Ecto neural progenitor cell (in vitro differentiated cells): Measurements from ENCODE around the gene ZSCAN20.

Source experiments
- DNase-seq: peaks from one replicate; pipeline ENCODE4 v3.0.0-alpha.2; 2018; ENCODE audit warnings: low spot score

Gene ZSCAN20

DNA sequence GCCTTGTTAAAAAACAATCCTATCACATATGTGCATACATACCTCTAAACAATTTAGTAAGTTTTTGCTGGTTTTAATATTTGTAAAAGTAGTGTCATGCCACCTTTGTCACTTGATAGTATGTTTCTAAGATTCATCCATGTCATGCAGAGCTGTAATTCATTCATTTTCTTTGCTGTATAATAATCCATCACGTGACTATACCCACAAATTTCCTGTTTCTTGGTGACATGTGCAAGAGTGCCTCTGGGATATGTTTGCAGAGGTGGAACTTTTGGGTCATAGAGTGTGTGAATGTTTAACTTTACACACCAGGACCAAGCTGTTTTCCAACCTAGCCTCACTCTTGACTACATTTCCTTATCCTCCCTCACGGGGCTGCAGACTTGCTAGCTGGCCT, 62.9 kb downstream of the ZSCAN20 start:
- no peak for DNase-seq

DNA sequence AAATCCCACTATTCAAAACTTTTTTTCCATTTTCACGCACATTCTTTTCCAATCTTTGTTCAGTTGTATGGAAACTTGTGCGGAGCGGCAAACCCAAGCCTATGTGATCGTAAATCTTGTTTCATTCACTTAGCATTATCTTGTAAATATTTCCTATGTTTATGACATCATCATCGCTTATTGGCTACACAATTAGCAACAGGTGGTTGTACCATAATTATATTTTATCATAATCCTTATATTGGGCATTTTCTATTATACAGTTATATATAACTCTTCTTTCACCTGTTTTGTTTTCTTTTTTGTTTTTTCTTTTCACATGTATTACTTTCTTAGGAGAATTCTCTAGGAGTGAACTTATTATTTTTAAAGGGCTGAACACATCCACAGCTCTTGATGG, 65.4 kb downstream of the ZSCAN20 start:
- no peak for DNase-seq

DNA sequence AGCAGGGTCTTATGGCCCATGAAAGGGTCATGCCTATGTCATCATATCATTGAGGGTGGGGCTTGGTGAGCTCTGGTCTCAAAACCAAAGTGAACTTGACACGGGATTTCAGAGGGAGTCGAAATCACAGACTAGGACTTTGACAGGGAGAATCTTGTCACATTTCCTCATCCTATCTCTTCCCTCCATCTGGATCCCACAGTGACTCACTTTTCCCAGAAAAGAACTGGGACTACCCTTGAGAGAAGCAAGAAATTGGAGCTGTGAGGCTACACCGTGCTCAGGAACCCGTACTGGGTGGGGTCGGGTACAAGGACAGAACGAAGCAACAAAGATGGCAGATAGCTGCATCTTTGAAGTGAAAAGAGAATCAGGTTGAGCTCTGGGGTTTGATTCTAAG, 69.5 kb downstream of the ZSCAN20 start:
- DNase-seq: no peak
